KBM-7 (cell line): ENCODE results near the gene EML4.
"Not testable (repeated sequence)": the region's sequence is repeated elsewhere in the genome, so short reads cannot be mapped to it uniquely, and the experiment has no call there.

Source experiments
- DNase-seq: peaks from one replicate; pipeline ENCODE4 v3.0.0-alpha.2; 2015
- in situ Hi-C: fragments of 300-500 bp; cut with MboI; formaldehyde crosslinking; loops from 2 replicates; pipeline ENCODE4 v1.14.3; 2020; ENCODE audit warnings: low sequenced_read_pairs, low pct_unique_long_range_greater_than_20kb, mixed read lengths

Gene EML4

DNA sequence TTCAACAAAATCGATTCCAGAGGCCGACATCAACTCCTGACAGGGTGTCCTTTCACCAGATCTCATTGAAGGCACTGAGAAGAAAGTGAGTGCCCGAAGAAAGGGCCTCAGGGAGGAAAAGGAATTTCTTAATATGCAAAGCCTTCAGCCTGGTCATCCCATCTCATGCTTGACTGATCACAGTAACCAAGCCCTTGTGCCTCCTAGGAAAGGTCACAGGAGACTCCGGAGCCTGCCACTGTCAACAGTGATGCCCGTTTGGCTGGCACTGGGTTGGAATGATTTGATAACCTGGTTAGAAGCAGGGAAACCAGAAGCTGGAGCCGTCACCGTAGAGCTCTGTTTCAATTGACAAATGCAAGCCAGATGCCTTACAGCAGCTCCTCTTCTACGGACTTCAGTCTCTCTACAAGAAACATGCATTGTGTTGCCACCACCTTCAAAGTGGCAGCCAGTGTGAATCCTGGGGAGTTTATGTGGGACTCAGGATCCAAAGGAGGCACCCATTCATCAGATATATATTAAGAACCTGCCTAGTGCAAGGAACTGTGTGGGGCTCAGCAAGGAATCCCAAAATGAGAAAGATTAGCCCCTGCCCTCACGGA is 167.3 kb downstream of the EML4 start:
- in situ Hi-C loops = loop anchor here (25.0 kb wide), 1 partner anchor 249 kb away; no protein-coding TSS in a partner anchor
- DNase-seq = no peak

- in situ Hi-C loops = loop anchor here (25.0 kb wide), 1 partner anchor 250 kb away; no protein-coding TSS in a partner anchor
- DNase-seq = peak; percentile 18
Observed at GRCh38 chr2:42337356-42337820, 168.2 kb downstream of the EML4 start.

DNA sequence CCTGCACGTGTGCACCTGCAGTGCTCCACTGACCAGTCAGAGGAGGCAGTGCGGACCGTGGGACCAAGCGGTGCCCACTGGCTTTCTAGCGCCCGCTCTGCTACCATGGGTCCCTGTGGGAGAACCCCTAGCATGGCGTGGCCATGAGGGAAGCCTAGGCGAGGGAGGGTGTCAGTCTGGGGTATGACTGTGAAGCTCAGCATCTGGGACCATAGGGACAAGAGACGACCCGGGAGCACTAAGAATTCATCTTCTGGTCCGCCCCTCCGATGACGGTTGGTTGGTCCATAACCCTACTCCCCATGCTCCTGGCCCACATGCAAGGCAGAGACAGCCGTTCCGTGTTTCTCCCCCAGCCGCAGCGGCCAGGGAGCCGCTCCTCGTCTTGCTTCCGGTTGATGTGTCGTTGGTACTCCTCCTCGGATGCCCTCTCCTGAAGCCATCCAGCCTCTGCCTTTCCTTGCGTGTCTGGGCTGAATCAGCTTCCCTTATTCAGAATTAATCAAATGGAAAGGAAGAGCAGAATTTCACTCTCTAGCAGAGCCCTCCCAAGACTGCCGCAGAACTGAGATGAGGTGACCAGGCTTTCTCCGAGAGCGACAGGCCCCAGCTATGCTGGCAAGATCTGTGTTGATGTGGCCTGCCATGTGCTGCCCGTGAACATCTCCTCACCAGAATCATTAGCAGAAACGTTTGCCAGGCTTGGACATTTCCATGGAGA is 168.9 kb downstream of the EML4 start:
- in situ Hi-C loops = loop anchor here (25.0 kb wide), 1 partner anchor 251 kb away; no protein-coding TSS in a partner anchor
- DNase-seq = no peak

DNA sequence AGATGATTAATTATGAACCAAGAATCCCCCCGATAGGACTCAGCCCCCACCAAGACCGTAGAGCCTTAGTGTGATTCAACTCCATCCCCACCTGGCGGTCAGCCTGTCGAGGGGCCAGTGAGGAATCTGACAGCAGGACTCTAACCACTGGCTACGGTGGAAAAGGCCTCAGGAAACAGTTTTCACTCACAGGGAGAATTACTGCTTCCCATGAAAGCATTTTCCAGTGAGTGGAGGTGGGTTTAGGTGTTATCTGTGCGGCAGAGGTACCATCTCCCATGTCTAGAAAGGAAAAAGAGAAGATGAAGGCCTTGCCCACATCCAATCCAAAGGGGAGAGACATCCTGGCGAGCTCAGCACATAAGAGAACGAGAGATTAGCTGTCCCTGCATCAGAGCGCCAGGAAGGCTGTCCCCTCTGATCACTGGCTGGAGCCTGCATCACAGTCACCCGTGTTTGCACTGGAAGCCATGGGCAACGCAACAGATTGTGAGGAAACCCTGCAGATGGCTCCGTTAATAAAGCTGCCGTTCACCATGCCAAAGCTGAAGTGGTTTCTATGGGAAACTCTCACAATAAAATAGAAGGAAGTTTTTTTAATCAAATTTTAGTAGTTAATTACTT is 169.5 kb downstream of the EML4 start:
- DNase-seq = no peak
- in situ Hi-C loops = loop anchor here (25.0 kb wide), 1 partner anchor 251 kb away; no protein-coding TSS in a partner anchor

- DNase-seq = no peak
- in situ Hi-C loops = loop anchor here (25.0 kb wide), 1 partner anchor 252 kb away; no protein-coding TSS in a partner anchor
Observed at GRCh38 chr2:42339191-42339912, 170.2 kb downstream of the EML4 start.

GRCh38 chr2:42340045-42340937 is 171.1 kb downstream of the EML4 start:
- DNase-seq = no peak
- in situ Hi-C loops = loop anchor here (25.0 kb wide), 1 partner anchor 253 kb away; no protein-coding TSS in a partner anchor

DNA sequence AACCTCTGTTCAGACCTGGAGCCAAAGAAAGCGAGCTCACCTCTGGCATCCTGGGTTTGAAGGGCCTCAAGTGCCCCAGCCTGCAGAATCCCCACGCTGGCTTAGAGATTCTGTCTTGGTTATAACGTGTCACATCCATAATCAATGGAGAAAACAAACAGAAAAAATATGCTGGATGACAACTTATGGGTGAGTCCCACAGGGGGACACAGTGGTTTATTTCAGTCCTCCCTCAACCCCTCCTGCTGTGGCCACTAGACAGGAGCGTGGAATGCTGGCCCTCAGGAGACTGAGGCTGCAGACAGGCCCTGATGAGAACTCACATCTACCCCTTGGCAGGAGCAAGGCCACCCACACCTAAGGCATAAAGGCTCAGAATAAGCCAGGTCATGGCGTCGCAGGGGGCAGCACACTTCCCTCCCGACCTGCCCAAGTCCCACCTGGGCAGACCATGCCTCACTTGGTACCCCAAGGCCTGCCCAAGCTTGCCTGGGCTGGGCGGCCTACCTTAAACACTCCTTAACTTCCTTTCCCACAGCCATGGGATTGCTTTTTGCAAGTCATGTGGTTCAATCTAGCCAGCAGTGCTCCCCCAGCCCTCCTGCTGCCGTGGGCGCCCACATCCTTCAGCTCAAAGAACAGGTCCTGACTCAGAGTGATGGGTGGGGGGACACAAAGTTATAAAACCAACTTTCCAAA is 171.9 kb downstream of the EML4 start:
- no peak for DNase-seq
- in situ Hi-C loops = loop anchor here (25.0 kb wide), 1 partner anchor 254 kb away; no protein-coding TSS in a partner anchor

- in situ Hi-C loops = loop anchor here (25.0 kb wide), 1 partner anchor 255 kb away; no protein-coding TSS in a partner anchor
- no peak for DNase-seq
Observed at GRCh38 chr2:42342061-42342794, 173.1 kb downstream of the EML4 start.

DNA sequence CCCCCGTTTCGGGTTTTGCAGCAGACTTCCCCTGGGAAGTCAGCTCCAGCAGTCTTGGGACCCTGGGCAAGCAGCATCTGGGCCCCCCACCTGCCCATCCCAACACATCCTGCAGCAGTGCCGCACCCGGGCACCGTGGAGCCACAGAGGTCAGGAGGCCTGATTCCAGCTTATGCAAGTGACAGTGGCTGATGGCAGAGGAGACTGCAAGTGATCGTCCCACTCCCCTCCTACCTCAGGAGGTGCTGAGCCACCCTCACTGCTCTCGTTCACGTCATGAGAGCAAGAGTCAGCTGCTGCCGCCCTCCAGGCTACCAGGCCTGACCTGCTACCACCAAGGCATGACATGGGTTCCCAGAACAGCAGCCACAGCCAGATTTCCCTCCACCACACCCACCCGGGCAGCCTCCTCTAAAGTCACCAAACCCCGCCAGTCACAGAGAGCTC is 173.7 kb downstream of the EML4 start:
- DNase-seq = no peak
- in situ Hi-C loops = loop anchor here (25.0 kb wide), 1 partner anchor 256 kb away; no protein-coding TSS in a partner anchor

- no peak for DNase-seq
- in situ Hi-C loops = loop anchor here (25.0 kb wide), 1 partner anchor 259 kb away; no protein-coding TSS in a partner anchor
Observed at GRCh38 chr2:42345986-42346385, 176.8 kb downstream of the EML4 start.

GRCh38 chr2:42346856-42347255 is 177.7 kb downstream of the EML4 start:
- DNase-seq = not testable (repeated sequence)
- in situ Hi-C loops = loop anchor here (25.0 kb wide), 1 partner anchor 260 kb away; no protein-coding TSS in a partner anchor

GRCh38 chr2:42347518-42347917 is 178.4 kb downstream of the EML4 start:
- DNase-seq = not testable (repeated sequence)
- in situ Hi-C loops = loop anchor here (25.0 kb wide), 1 partner anchor 260 kb away; no protein-coding TSS in a partner anchor

DNA sequence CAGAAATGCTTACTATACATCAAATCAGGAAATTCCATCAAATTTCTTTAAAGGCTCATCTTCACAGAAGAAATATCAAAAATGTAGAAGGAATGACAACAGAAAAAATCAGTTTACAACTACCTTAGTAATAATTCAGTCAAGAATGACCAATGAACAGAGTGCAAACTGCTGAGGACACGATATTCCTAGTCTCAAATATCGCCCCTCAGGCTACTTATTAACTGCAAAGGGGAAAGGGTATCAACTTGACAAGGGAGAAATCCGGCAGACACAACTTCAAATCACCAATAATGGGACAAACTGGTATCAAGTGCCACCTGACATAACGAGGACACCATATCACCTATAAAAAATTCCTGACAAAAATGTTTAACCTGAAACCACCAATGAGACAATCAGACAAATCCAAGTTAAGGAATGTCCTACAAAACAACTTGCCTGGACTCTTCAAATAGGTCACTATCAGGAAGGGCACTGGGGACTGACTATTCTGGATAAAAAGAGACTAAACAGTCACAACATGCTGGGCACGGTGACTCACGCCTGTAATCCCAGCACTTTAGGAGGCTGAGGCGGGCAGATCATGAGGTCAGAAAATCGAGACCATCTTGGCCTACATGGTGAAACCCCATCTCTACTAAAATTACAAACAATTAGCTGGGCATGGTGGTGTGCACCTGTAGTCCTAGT is 179.1 kb downstream of the EML4 start:
- in situ Hi-C loops = loop anchor here (25.0 kb wide), 1 partner anchor 261 kb away; no protein-coding TSS in a partner anchor
- DNase-seq = no peak

DNA sequence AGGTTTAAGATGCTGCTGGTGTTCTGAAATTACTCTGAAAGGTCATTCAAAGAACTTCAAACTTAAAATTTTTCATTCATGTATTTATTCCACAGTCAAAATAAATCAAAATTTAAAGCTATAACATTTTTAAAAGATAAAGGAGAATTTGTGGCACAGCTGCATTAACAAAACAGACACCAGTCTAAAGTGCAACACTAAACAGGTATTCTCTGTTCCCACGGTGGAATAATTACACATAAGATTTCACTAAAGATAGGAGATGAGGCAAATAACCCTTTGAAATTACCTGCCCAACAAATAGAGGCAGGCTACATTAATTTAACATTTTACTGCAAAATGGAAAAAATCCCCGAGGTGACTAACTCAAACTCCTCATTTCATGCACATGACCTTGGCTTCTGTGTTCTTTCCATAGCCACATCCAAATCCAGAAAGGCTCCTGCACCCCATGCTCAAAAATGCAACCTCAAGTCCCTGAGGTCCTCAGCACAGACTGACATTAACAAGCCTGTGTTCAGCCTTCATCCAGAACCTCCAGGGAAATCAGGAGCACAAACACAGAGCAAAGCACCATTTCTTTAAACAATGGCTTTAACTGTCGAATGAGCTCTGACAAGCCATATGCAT is 181.4 kb downstream of the EML4 start:
- in situ Hi-C loops = no loop called here
- DNase-seq = no peak

DNA sequence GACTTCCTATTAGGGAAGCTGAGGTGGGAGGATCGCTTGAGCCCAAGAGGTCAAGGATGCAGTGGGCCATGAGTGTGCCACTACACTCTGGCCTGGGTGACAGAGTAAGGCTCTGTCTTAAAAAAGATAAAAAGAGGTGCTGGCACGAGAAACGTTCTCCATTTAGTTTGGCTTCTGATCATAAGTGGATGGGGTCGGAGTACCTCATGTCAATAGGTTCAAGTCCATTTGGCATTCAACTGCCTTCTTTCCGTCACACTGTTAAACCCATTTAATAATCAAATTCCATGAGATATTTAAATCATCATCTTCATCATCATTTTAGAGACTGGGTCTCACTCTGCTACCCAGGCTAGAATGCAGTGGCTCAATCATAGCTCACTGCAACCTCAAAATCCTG is 182.7 kb downstream of the EML4 start:
- in situ Hi-C loops = no loop called here
- no peak for DNase-seq
